H54 (cell line): ENCODE data around the gene ANKLE1.

Experiments used
- DNase-seq: peaks from one replicate; pipeline ENCODE4 v3.0.0; 2011; ENCODE audit warnings: low spot score, mixed read lengths; ENCODE audit not compliant: insufficient read length
- FAIRE-seq: peaks from 3 replicates; lab custom pipeline; 2011; peaks lifted over from hg19 to GRCh38; lab: Jason Lieb, UNC
- POLR2A ChIP-seq: IDR thresholded peaks from 2 replicates; pipeline ENCODE4 v1.6.1; 2011; ENCODE audit warnings: low read depth, mild to moderate bottlenecking, low read length

Gene ANKLE1

GRCh38 chr19:17334414-17335409, 53.0 kb downstream of the ANKLE1 start, which contains the start of gene ANO8:
ANO8 (minus strand) TSS chr19:17334855; CDS start chr19:17334670, 185 bp downstream.
- FAIRE-seq, result no peak
- peak; percentile 50 for TF ChIP-seq POLR2A
- DNase-seq, result peak; percentile 95

DNA sequence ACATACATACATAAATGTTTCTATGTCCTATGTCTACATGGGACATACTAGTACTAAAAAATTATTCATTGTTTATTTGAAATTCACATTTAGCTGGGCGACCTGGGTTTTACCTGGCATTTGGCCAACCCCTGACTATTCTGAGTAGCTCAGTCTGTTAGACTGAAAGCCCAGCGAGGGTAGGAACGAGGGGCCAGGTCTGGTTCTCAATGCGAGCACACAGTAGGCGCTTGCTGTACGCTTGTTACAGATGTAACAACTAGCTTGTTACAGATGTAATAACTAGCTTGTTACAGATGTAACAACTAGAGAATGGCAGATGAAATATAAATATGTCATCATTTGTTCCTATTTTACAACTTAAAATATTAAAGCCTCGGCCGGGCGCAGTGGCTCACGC, 53.9 kb downstream of the ANKLE1 start:
- no peak for TF ChIP-seq POLR2A
- FAIRE-seq (no peak), DNase-seq (no peak)
